H1 (cell line): ENCODE measurements around the gene SGCD. TPM values are rescaled to one million over a fixed set of nuclear protein-coding genes. Genes with fewer than 3 reads are reported as not detected.

ENCODE experiments used
- CTCF ChIA-PET: fragments of 300-600 bp; sonication (Branson Sonifier 250); formaldehyde crosslinking; loops from one replicate; lab custom pipeline; 2021; ENCODE audit not compliant: partially characterized antibody; lab: Charles Lee
- POLR2A ChIA-PET: fragments of 300-600 bp; sonication (Branson Sonifier 250); formaldehyde crosslinking; loops from one replicate; lab custom pipeline; 2021; ENCODE audit warnings: inconsistent platforms; ENCODE audit not compliant: partially characterized antibody; lab: Charles Lee
- DNase-seq, 2 experiments: peaks; one replicate each; pipeline versions ENCODE4 v3.0.0 to v3.0.0-alpha.2; 2010 to 2022; ENCODE audit warnings: low spot score in 2 of 2, low read depth in 1 of 2, mixed read lengths in 1 of 2
- FAIRE-seq: peaks from 2 replicates; lab custom pipeline; 2011; peaks lifted over from hg19 to GRCh38; lab: Jason Lieb, UNC
- H2AFZ ChIP-seq: 2 replicates; pipeline ENCODE4 v1.8.1; 2012; ENCODE audit warnings: low read length, inconsistent platforms
- H2AK5ac ChIP-seq: 2 replicates; pipeline ENCODE4 v1.6.1; 2013; ENCODE audit warnings: low read depth, low read length
- H2BK120ac ChIP-seq: replicated peaks from 2 replicates; pipeline ENCODE3; 2013; ENCODE audit warnings: low read depth, low read length, inconsistent platforms
- H2BK12ac ChIP-seq: 2 replicates; pipeline ENCODE4 v1.6.1; 2013; ENCODE audit warnings: low read depth, low read length
- H2BK15ac ChIP-seq: 2 replicates; pipeline ENCODE4 v1.6.1; 2013; ENCODE audit warnings: low read length
- H2BK20ac ChIP-seq: 2 replicates; pipeline ENCODE4 v1.6.1; 2013; ENCODE audit warnings: low read length
- H2BK5ac ChIP-seq: 2 replicates; pipeline ENCODE4 v1.6.1; 2013; ENCODE audit warnings: low read depth, low read length
- H3K14ac ChIP-seq: 2 replicates; pipeline ENCODE4 v1.6.1; 2013; ENCODE audit warnings: inconsistent platforms; ENCODE audit not compliant: insufficient read length
- H3K18ac ChIP-seq: 2 replicates; pipeline ENCODE4 v1.6.1; 2013; ENCODE audit warnings: low read length; ENCODE audit errors: extremely low read depth
- H3K23ac ChIP-seq: 2 replicates; pipeline ENCODE4 v1.6.1; 2013; ENCODE audit warnings: inconsistent platforms; ENCODE audit not compliant: insufficient read length
- H3K23me2 ChIP-seq: 2 replicates; pipeline ENCODE4 v1.6.1; 2013; ENCODE audit warnings: low read depth, low read length
- H3K27ac ChIP-seq: 2 replicates; pipeline ENCODE4 v1.6.1; 2011; ENCODE audit warnings: low read depth, low read length, inconsistent platforms
- H3K27me3 ChIP-seq, 4 experiments: replicated peaks in 1 of 4; 1 replicate in 1 of 4; 2 replicates in 3 of 4; pipeline versions ENCODE4 v1.6.1 to v1.8.1; 2011 to 2013; ENCODE audit warnings: low read length in 3 of 4, mild to moderate bottlenecking in 3 of 4, inconsistent platforms in 2 of 4, mixed read lengths in 2 of 4, moderate library complexity in 1 of 4; ENCODE audit not compliant: control insufficient read depth in 3 of 4, insufficient read depth in 3 of 4; ENCODE audit errors: extremely low read depth in 1 of 4
- H3K36me3 ChIP-seq, 4 experiments: 2 replicates each; pipeline versions ENCODE4 v1.6.1 to v1.8.1; 2011 to 2013; ENCODE audit warnings: mild to moderate bottlenecking in 4 of 4, low read length in 3 of 4, moderate library complexity in 2 of 4, control low read depth in 1 of 4, inconsistent platforms in 1 of 4; ENCODE audit not compliant: insufficient read depth in 4 of 4, control insufficient read depth in 2 of 4
- H3K4ac ChIP-seq: replicated peaks from 2 replicates; pipeline ENCODE3; 2013; ENCODE audit warnings: low read length, low read depth, mixed read lengths, inconsistent platforms; ENCODE audit not compliant: insufficient read length
- H3K4me1 ChIP-seq, 4 experiments: replicated peaks in 1 of 4; 1 replicate in 1 of 4; 2 replicates in 3 of 4; pipeline versions ENCODE4 v1.6.1 to v1.8.1; 2011 to 2013; ENCODE audit warnings: low read length in 3 of 4, inconsistent platforms in 2 of 4, mixed read lengths in 1 of 4; ENCODE audit not compliant: insufficient read depth in 4 of 4, control insufficient read depth in 3 of 4
- H3K4me2 ChIP-seq, 2 experiments: 2 replicates each; pipeline versions ENCODE4 v1.6.1 to v1.8.1; 2011 to 2013; ENCODE audit warnings: low read depth in 2 of 2, low read length in 2 of 2, control low read depth in 1 of 2, inconsistent platforms in 1 of 2, mild to moderate bottlenecking in 1 of 2; ENCODE audit not compliant: insufficient read depth in 1 of 2
- H3K4me3 ChIP-seq, 4 experiments: fragments of 200-600, 300-600 bp in 1 of 4; sonication (generic), shearing (Covaris generic), sonication (Bioruptor Twin) in 1 of 4; 2 replicates each; pipeline versions ENCODE4 v1.5.1 to v1.8.1; 2011 to 2016; ENCODE audit warnings: low read length in 4 of 4, low read depth in 3 of 4, control low read depth in 2 of 4, inconsistent platforms in 2 of 4, mild to moderate bottlenecking in 2 of 4, mixed read lengths in 1 of 4, moderate library complexity in 1 of 4; ENCODE audit not compliant: insufficient read depth in 2 of 4; ENCODE audit errors: extremely low read depth in 1 of 4
- H3K56ac ChIP-seq: replicated peaks from 2 replicates; pipeline ENCODE3; 2013; ENCODE audit warnings: low read depth, mild to moderate bottlenecking, mixed read lengths, low read length, inconsistent platforms; ENCODE audit not compliant: insufficient read length
- H3K79me1 ChIP-seq: 2 replicates; pipeline ENCODE4 v1.6.1; 2013; ENCODE audit warnings: low read depth, low read length, control low read depth
- H3K79me2 ChIP-seq, 2 experiments: 2 replicates each; pipeline versions ENCODE4 v1.6.1 to v1.8.1; 2012 to 2013; ENCODE audit warnings: low read length in 2 of 2, mild to moderate bottlenecking in 2 of 2, inconsistent platforms in 1 of 2; ENCODE audit not compliant: insufficient read depth in 2 of 2, control insufficient read depth in 1 of 2
- H3K9ac ChIP-seq, 4 experiments: replicated peaks in 1 of 4; 1 replicate in 1 of 4; 2 replicates in 3 of 4; pipeline versions ENCODE4 v1.6.1 to v1.8.1; 2011 to 2013; ENCODE audit warnings: low read depth in 3 of 4, low read length in 3 of 4, control low read depth in 2 of 4, mild to moderate bottlenecking in 2 of 4, moderate library complexity in 2 of 4, inconsistent platforms in 1 of 4; ENCODE audit errors: extremely low read depth in 1 of 4
- H3K9me3 ChIP-seq, 2 experiments: 2 replicates each; pipeline versions ENCODE4 v1.6.1 to v1.8.1; 2012 to 2013; ENCODE audit warnings: mild to moderate bottlenecking in 2 of 2, moderate library complexity in 2 of 2, control low read depth in 1 of 2, inconsistent platforms in 1 of 2, low read depth in 1 of 2, low read length in 1 of 2, mixed read lengths in 1 of 2; ENCODE audit not compliant: insufficient read depth in 2 of 2
- H4K20me1 ChIP-seq, 2 experiments: replicated peaks in 1 of 2; 2 replicates each; pipeline versions ENCODE3 to v1.8.1; 2011 to 2013; ENCODE audit warnings: inconsistent platforms in 2 of 2, low read length in 2 of 2, mild to moderate bottlenecking in 1 of 2; ENCODE audit not compliant: insufficient read depth in 2 of 2, control insufficient read depth in 1 of 2
- H4K5ac ChIP-seq: 2 replicates; pipeline ENCODE4 v1.6.1; 2013; ENCODE audit warnings: low read length, low read depth, mixed read lengths, inconsistent platforms; ENCODE audit not compliant: insufficient read length
- H4K8ac ChIP-seq: 2 replicates; pipeline ENCODE4 v1.8.0; 2013; ENCODE audit warnings: mild to moderate bottlenecking, moderate library complexity, low read length, inconsistent platforms; ENCODE audit not compliant: insufficient read depth; ENCODE audit errors: extremely low read depth
- H4K91ac ChIP-seq: replicated peaks from 2 replicates; pipeline ENCODE3; 2013; ENCODE audit warnings: low read length, mixed read lengths, inconsistent platforms; ENCODE audit not compliant: insufficient read length
- MAFK ChIP-seq: IDR thresholded peaks from 2 replicates; pipeline ENCODE4 v1.6.1; 2012; ENCODE audit warnings: low read depth, mild to moderate bottlenecking, improper control_type of control experiment, low read length
- SP2 ChIP-seq: IDR thresholded peaks from 2 replicates; pipeline ENCODE4 v1.6.1; 2012; ENCODE audit warnings: mild to moderate bottlenecking, low read length, inconsistent platforms
- WGBS, 2 experiments: shearing (Covaris generic) in 1 of 2; methylation state at CpG; one replicate each; pipeline versions ENCODE4 v1.1.6 to v1.1.7; 2013 to 2015; ENCODE audit warnings: low lambda C conversion rate in 2 of 2, mixed read lengths in 2 of 2, inconsistent platforms in 1 of 2, low coverage in 1 of 2, missing lambda C conversion rate in 1 of 2; ENCODE audit not compliant: insufficient replicate concordance in 2 of 2, insufficient coverage in 1 of 2, insufficient read length in 1 of 2; ENCODE audit errors: extremely low coverage in 1 of 2, missing lambda C conversion rate in 1 of 2; 5-methylcytosine and 5-hydroxymethylcytosine counted together
- polyA plus RNA-seq, 7 experiments: library from polyadenylated mRNA; depleted of rRNA in 3 of 7; stranded (reverse) in 5 of 7; unstranded in 2 of 7; fragments of >200 nt in 5 of 7; fragments of 200-250 nt in 2 of 7; gene quantifications; 1 replicate in 5 of 7; 2 replicates in 1 of 7; 4 replicates in 1 of 7; pipeline versions ENCODE4 v1.2.1 to v1.2.3, GENCODE V29; 2011 to 2013; ENCODE audit warnings: missing spikeins in 2 of 7, mixed read lengths in 2 of 7
- total RNA-seq: library from RNA; stranded (reverse); fragmentation: NEBNext Ultra II Directional; extraction: Animal tissue kit (Norgen Biotek cat#: 25700); gene quantifications from 2 replicates; pipeline ENCODE4 v1.2.1, GENCODE V29; 2021

The SGCD gene
- total and polyA plus RNA-seq, 2 of the 8 experiments (the other 6 are each of a cell fraction or from before 2014, with no cell fraction given) = 0.04 to 0.08 TPM

DNA sequence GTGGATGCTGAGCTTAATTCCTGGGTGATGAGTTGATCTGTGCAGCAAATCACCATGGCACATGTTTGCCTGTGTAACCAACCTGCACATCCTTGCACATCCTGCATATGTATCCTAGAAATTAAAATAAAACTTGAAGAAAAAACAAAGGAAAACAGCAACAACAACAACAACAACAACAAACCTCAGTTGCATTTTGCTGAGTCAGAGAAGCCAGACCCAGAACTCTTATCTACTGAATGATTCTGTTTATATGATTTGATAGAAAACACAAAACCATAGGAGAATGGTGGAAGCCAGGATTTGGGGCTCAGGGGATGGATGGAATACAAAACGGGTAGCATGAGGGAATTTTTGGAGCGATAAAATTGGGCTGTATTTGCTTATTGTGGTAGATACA lies 307.3 kb downstream of the SGCD start:
- WGBS, 2 experiments = 92% methylated on average over 2 of the region's 2 CpGs; no CpG with 5 or more reads in 1 of the 2 experiments
- Histone ChIP-seq H3K14ac (no peak overlapping the region), H3K79me2 (no peaks in the 10 kb centered on the region), H3K4me3 (no peak overlapping the region), H2BK12ac (no peak overlapping the region), H3K27ac (no peak overlapping the region), H2BK120ac (no peak overlapping the region), H4K91ac (no peak overlapping the region), H4K5ac (no peak overlapping the region), H3K27me3 (no peaks in the 10 kb centered on the region), H3K9me3 (no peaks in the 10 kb centered on the region), H2BK20ac (no peak overlapping the region), H4K8ac (no peak overlapping the region), H2BK5ac (no peak overlapping the region), H4K20me1 (no peaks in the 10 kb centered on the region), H3K23me2 (no peaks in the 10 kb centered on the region), H3K56ac (no peak overlapping the region), H2BK15ac (no peak overlapping the region), H3K9ac (no peak overlapping the region), H3K23ac (no peak overlapping the region), H3K79me1 (no peaks in the 10 kb centered on the region), H2AFZ (no peak overlapping the region), H3K4me2 (no peak overlapping the region), H3K4me1 (no peaks in the 10 kb centered on the region), H3K4ac (no peak overlapping the region), H2AK5ac (no peak overlapping the region), H3K36me3 (no peaks in the 10 kb centered on the region), H3K18ac (no peak overlapping the region)
- CTCF ChIA-PET = interaction anchor here (1.4 kb wide), 1 partner anchor 13 kb away, joined by 3 read pairs; no protein-coding TSS in a partner anchor
- POLR2A ChIA-PET = no interaction called here
- FAIRE-seq (no peak), DNase-seq (no peak)
- TF ChIP-seq MAFK (0 out of 2 replicates have a peak, but pooled peaks have one; percentile 3), SP2 (no peak)
